Trophoblast cell (in vitro differentiated cells and primary cell): ENCODE measurements around the gene ECHDC3.
"Not testable (repeated sequence)": the region's sequence is repeated elsewhere in the genome, so short reads cannot be mapped to it uniquely, and the experiment has no call there.

Experiments used
- DNase-seq, 2 donors: peaks; one replicate each; pipeline ENCODE4 v3.0.0-alpha.2; 2016
- H2AFZ ChIP-seq: 2 replicates; pipeline ENCODE4 v1.6.1; 2013; ENCODE audit warnings: low read length, moderate library complexity, mild to moderate bottlenecking; ENCODE audit not compliant: insufficient read depth, poor library complexity
- H2AK5ac ChIP-seq: 2 replicates; pipeline ENCODE4 v1.6.1; 2013; ENCODE audit warnings: mild to moderate bottlenecking, low read length
- H2BK120ac ChIP-seq: 2 replicates; pipeline ENCODE4 v1.6.1; 2013; ENCODE audit warnings: low read length, mild to moderate bottlenecking, moderate library complexity; ENCODE audit not compliant: insufficient read depth, poor library complexity
- H2BK12ac ChIP-seq: 2 replicates; pipeline ENCODE4 v1.6.1; 2013; ENCODE audit warnings: mild to moderate bottlenecking, low read length, moderate library complexity
- H2BK5ac ChIP-seq: 2 replicates; pipeline ENCODE4 v1.6.1; 2013; ENCODE audit warnings: low read length, low read depth, moderate library complexity, mild to moderate bottlenecking; ENCODE audit not compliant: poor library complexity
- H3K14ac ChIP-seq: 2 replicates; pipeline ENCODE4 v1.6.1; 2013; ENCODE audit warnings: mild to moderate bottlenecking, low read length
- H3K18ac ChIP-seq: 2 replicates; pipeline ENCODE4 v1.6.1; 2013; ENCODE audit warnings: mild to moderate bottlenecking, low read length
- H3K23ac ChIP-seq: 2 replicates; pipeline ENCODE4 v1.6.1; 2013; ENCODE audit warnings: low read length
- H3K27ac ChIP-seq: 2 replicates; pipeline ENCODE4 v1.5.1; 2013; ENCODE audit warnings: low read depth, mild to moderate bottlenecking, inconsistent platforms, low read length, moderate library complexity
- H3K27me3 ChIP-seq: 2 replicates; pipeline ENCODE4 v1.6.1; 2013; ENCODE audit warnings: inconsistent platforms, mild to moderate bottlenecking, low read length, moderate library complexity; ENCODE audit not compliant: insufficient read depth
- H3K36me3 ChIP-seq, 2 experiments: 1 replicate in 1 of 2; 2 replicates in 1 of 2; pipeline ENCODE4 v1.6.1; 2013; ENCODE audit warnings: low read length in 2 of 2, mild to moderate bottlenecking in 2 of 2, moderate library complexity in 1 of 2; ENCODE audit not compliant: insufficient read depth in 2 of 2, control insufficient read depth in 1 of 2
- H3K4ac ChIP-seq: 2 replicates; pipeline ENCODE4 v1.6.1; 2013; ENCODE audit warnings: low read depth, mild to moderate bottlenecking, low read length, moderate library complexity
- H3K4me1 ChIP-seq, 2 experiments: 1 replicate in 1 of 2; 2 replicates in 1 of 2; pipeline ENCODE4 v1.6.1; 2013; ENCODE audit warnings: low read length in 2 of 2, mild to moderate bottlenecking in 2 of 2, moderate library complexity in 1 of 2; ENCODE audit not compliant: insufficient read depth in 2 of 2, control insufficient read depth in 1 of 2
- H3K4me2 ChIP-seq: 2 replicates; pipeline ENCODE4 v1.6.1; 2013; ENCODE audit warnings: inconsistent platforms, mild to moderate bottlenecking, low read length, moderate library complexity
- H3K4me3 ChIP-seq: 2 replicates; pipeline ENCODE4 v1.5.1; 2013; ENCODE audit warnings: mild to moderate bottlenecking, low read depth, low read length, inconsistent platforms
- H3K79me1 ChIP-seq: one replicate; pipeline ENCODE4 v1.6.1; 2013; ENCODE audit warnings: low read length
- H3K79me2 ChIP-seq: 2 replicates; pipeline ENCODE4 v1.6.1; 2013; ENCODE audit warnings: low read length, mild to moderate bottlenecking; ENCODE audit not compliant: control insufficient read depth, insufficient read depth, poor library complexity
- H3K9ac ChIP-seq: 2 replicates; pipeline ENCODE4 v1.6.1; 2013; ENCODE audit warnings: mild to moderate bottlenecking, low read length
- H3K9me3 ChIP-seq: 2 replicates; pipeline ENCODE4 v1.6.1; 2013; ENCODE audit warnings: low read depth, mild to moderate bottlenecking, control low read depth, inconsistent platforms, low read length; ENCODE audit not compliant: insufficient read depth
- H4K12ac ChIP-seq: 2 replicates; pipeline ENCODE4 v1.6.1; 2013; ENCODE audit warnings: low read depth, mild to moderate bottlenecking, low read length, moderate library complexity
- H4K8ac ChIP-seq: 2 replicates; pipeline ENCODE4 v1.6.1; 2013; ENCODE audit warnings: low read depth, mild to moderate bottlenecking, low read length, moderate library complexity
- H4K91ac ChIP-seq: one replicate; pipeline ENCODE4 v1.6.1; 2013; ENCODE audit warnings: low read depth, mild to moderate bottlenecking, low read length, moderate library complexity
- WGBS: extraction: QIAGEN DNeasy Blood & Tissue Kit; methylation state at CpG from one replicate; pipeline ENCODE4 v1.1.7; 2013; ENCODE audit warnings: missing lambda C conversion rate; ENCODE audit not compliant: insufficient read length, insufficient coverage; ENCODE audit errors: extremely low coverage; 5-methylcytosine and 5-hydroxymethylcytosine counted together

ECHDC3 gene

DNA sequence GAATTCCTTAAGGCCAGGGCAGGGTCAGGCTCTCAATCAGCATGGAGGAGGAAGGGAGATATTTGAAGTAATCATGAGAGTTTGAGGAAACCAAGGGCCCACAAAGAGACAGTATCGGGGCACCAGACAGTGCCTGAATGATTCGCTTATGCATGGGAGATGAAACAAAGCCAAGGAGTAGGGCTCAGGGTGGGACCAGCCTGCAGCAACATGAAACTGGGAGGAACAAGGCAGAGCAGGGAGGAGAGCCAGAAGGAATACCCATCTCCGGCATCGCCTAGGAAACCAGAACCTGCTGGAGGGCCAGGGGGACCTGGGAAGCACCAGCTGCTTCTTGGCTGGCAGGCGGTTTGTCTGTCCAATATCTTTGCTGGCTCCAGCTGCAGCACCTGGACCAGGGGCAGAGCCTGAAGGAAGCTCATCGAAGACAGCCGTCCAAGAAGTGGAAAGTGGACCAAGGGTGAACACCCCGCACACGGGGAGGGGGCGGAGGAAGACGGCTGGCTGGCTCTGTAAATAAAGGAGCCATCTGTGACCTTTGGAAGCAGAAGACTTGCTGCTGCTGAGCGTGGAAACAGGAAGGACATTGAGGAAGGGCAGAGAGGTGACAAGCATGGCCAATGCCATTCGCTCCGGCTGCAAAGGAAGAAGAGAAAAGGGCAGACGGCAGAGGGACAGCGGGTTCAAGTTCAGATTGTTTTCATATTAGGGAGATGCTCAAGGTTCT is 34.4 kb upstream of the ECHDC3 start:
- H3K18ac ChIP-seq: no peak overlapping the region
- no peak overlapping the region for H4K12ac ChIP-seq

DNA sequence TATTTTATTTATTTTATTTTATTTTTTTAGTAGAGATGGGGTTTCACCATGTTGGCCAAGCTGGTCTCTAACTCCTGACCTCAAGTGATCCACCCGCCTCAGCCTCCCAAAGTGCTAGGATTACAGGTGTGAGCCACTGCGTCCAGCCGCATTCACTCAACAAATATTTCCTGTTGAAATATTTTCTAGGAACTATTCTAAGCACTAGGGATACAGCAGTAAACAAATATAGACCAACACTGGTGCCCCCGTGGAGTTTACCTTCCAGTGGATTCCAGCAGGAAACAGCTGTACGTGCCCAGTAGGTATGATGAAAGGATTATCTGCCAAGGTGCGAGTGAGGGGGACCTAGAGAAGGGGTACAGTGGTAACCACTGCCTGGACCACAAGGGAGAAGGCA is 33.4 kb upstream of the ECHDC3 start:
- not testable (repeated sequence) for H3K79me2 ChIP-seq, H2AK5ac ChIP-seq, H3K9ac ChIP-seq, H4K12ac ChIP-seq, H2BK120ac ChIP-seq, H3K79me1 ChIP-seq, H4K8ac ChIP-seq, H3K18ac ChIP-seq, H2AFZ ChIP-seq, H4K91ac ChIP-seq, H2BK12ac ChIP-seq, H3K4me3 ChIP-seq, H3K4ac ChIP-seq, H3K14ac ChIP-seq, H3K4me2 ChIP-seq, H2BK5ac ChIP-seq, H3K27ac ChIP-seq, H3K9me3 ChIP-seq, H3K27me3 ChIP-seq, H3K36me3 ChIP-seq
- WGBS: no CpG with 5 or more reads among the region's 6 CpGs
- DNase-seq: peak; percentile 78 to 83
- H3K4me1 ChIP-seq: peaks cover 7 to 10% of the 10 kb centered on the region in 2 experiments
- H3K23ac ChIP-seq: peak overlapping the region; percentile 90

More for the DNA sequence above, 34.4 kb upstream of the ECHDC3 start:
- H2BK120ac ChIP-seq: no peak overlapping the region
- no peak overlapping the region for H3K27ac ChIP-seq
- H3K23ac ChIP-seq: no peak overlapping the region
- H2BK12ac ChIP-seq: peak overlapping the region; percentile 16
- H3K36me3 ChIP-seq: no peaks in the 10 kb centered on the region
- H4K91ac ChIP-seq: no peak overlapping the region
- no peaks in the 10 kb centered on the region for H3K79me2 ChIP-seq
- no peak overlapping the region for H3K9ac ChIP-seq
- no peak overlapping the region for H2AFZ ChIP-seq
- H2BK5ac ChIP-seq: no peak overlapping the region
- H2AK5ac ChIP-seq: no peak overlapping the region
- H3K4ac ChIP-seq: no peak overlapping the region
- H3K14ac ChIP-seq: no peak overlapping the region
- no peak overlapping the region for H3K4me2 ChIP-seq
- H3K79me1 ChIP-seq: no peaks in the 10 kb centered on the region
- H3K9me3 ChIP-seq: peaks cover 1% of the 10 kb centered on the region
- peak; percentile 45 to 63 for DNase-seq
- H3K4me1 ChIP-seq: peaks cover 7 to 10% of the 10 kb centered on the region in 2 experiments
- H3K4me3 ChIP-seq: no peak overlapping the region
- no peak overlapping the region for H4K8ac ChIP-seq
- H3K27me3 ChIP-seq: no peaks in the 10 kb centered on the region
- no CpG with 5 or more reads among the region's 16 CpGs for WGBS

DNA sequence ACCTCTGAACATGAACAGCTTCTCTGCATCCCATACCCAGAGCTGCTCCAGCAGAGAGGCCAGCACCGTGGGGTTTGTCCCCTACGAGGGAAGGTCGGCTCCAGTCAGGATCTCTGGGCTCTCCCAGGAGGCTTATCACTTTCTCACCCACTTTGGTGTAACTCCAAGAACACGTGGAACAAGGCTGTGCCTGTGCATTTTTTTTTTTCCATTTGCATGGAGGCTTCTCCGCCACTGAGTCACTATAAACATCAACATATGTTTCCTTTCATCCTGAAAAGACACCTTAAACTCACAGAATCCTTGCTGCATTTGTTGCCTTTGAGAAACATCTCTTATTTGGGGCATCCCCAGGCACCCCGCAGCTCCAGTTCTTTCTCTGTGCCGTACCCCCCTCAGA is 29.4 kb upstream of the ECHDC3 start:
- no peak overlapping the region for H3K4me2 ChIP-seq
- no peak overlapping the region for H2BK12ac ChIP-seq
- H3K23ac ChIP-seq: no peak overlapping the region
- no peaks in the 10 kb centered on the region for H3K79me2 ChIP-seq
- H2AFZ ChIP-seq: no peak overlapping the region
- H3K79me1 ChIP-seq: no peaks in the 10 kb centered on the region
- H2AK5ac ChIP-seq: no peak overlapping the region
- no peaks in the 10 kb centered on the region for H3K9me3 ChIP-seq
- no peak overlapping the region for H3K14ac ChIP-seq
- no peak overlapping the region for H3K4ac ChIP-seq
- H3K27ac ChIP-seq: no peak overlapping the region
- no peaks in the 10 kb centered on the region for H3K27me3 ChIP-seq
- H3K9ac ChIP-seq: no peak overlapping the region
- no peak overlapping the region for H2BK120ac ChIP-seq
- H4K12ac ChIP-seq: no peak overlapping the region
- H4K91ac ChIP-seq: no peak overlapping the region
- WGBS: no CpG with 5 or more reads among the region's 7 CpGs
- H3K18ac ChIP-seq: no peak overlapping the region
- H3K4me3 ChIP-seq: no peak overlapping the region
- DNase-seq: no peak
- H2BK5ac ChIP-seq: no peak overlapping the region
- no peaks in the 10 kb centered on the region for H3K36me3 ChIP-seq
- peaks cover 0 to 4% of the 10 kb centered on the region in 2 experiments for H3K4me1 ChIP-seq
- no peak overlapping the region for H4K8ac ChIP-seq

DNA sequence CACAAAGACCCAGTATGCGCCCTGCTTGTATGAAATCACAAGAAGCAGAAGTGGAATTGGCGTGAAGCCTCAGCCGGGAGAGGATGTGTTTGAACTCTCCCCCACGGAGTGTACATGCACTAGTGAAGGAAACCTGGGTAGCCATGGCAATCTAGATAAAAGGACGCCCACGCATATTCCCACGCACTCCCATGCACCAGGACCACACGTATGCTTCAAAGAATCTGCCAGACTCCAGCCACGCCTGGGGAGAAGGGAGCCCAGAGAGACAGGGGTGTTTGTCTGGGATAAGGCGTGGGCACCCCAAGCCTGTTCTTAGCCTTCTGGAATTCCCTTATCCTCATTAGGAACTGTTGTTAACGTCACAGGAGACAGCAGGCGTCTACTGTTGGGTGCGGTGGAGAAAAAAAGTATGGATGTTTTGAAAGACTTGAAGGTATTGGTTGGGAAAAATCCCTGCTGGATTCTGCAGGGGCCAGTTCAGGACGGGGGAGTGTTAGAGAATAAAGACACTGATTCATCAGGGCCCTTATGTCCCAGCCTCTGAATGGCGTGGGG is 28.9 kb upstream of the ECHDC3 start:
- no peak overlapping the region for H3K4me2 ChIP-seq
- WGBS: no CpG with 5 or more reads among the region's 15 CpGs
- no peak overlapping the region for H4K12ac ChIP-seq
- no peak overlapping the region for H4K8ac ChIP-seq
- DNase-seq: peak in 1 of 2 donors; percentile 38
- H3K18ac ChIP-seq: no peak overlapping the region
- H3K36me3 ChIP-seq: no peaks in the 10 kb centered on the region
- no peak overlapping the region for H3K9ac ChIP-seq
- no peaks in the 10 kb centered on the region for H3K4me1 ChIP-seq
- H2AFZ ChIP-seq: no peak overlapping the region
- no peak overlapping the region for H2BK12ac ChIP-seq
- H2BK5ac ChIP-seq: no peak overlapping the region
- H2BK120ac ChIP-seq: no peak overlapping the region
- no peak overlapping the region for H3K4ac ChIP-seq
- H2AK5ac ChIP-seq: no peak overlapping the region
- no peak overlapping the region for H3K23ac ChIP-seq
- H4K91ac ChIP-seq: no peak overlapping the region
- no peak overlapping the region for H3K14ac ChIP-seq
- no peaks in the 10 kb centered on the region for H3K79me2 ChIP-seq
- no peak overlapping the region for H3K4me3 ChIP-seq
- H3K27ac ChIP-seq: no peak overlapping the region
- H3K79me1 ChIP-seq: no peaks in the 10 kb centered on the region
- H3K9me3 ChIP-seq: no peaks in the 10 kb centered on the region
- H3K27me3 ChIP-seq: no peaks in the 10 kb centered on the region
